DOHH2 (cell line): Measurements from ENCODE around the gene SLC5A11.

Source experiments
- EZH2phosphoT487 ChIP-seq: fragments of 200-600 bp; sonication (generic); IDR thresholded peaks from 2 replicates; pipeline ENCODE4 v1.6.1; 2017; ENCODE audit warnings: borderline replicate concordance, mild to moderate bottlenecking, antibody characterized with exemption, low read length, moderate library complexity, mixed read lengths
- TF ChIP-seq, protein P1 (sequence below): fragments of 200-600 bp; sonication (generic); IDR thresholded peaks from one replicate; pipeline ENCODE4 v1.5.1; 2014; ENCODE audit warnings: antibody characterized with exemption, mild to moderate bottlenecking, low read depth, low read length; ENCODE audit not compliant: poor library complexity, severe bottlenecking

DNA sequence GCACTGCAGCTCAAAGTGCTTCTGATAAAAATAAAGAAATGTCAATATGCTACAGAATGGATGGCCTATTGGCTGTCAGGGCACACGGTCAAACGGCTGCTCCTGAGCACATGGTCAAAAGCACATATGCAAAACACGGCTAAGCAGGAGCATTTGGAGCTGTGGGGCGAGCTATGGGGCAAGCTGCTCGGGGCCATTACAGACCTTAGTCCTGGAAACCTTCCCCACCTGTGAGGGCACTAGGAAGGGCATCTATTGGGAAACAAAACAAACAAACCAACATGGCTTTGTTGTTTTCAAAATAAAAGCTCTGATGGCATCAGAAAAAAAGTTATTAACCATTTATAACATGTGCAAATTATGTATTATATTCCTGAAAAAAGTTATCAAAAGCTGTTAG lies 83.6 kb downstream of the SLC5A11 start:
- TF ChIP-seq, protein P1, sequence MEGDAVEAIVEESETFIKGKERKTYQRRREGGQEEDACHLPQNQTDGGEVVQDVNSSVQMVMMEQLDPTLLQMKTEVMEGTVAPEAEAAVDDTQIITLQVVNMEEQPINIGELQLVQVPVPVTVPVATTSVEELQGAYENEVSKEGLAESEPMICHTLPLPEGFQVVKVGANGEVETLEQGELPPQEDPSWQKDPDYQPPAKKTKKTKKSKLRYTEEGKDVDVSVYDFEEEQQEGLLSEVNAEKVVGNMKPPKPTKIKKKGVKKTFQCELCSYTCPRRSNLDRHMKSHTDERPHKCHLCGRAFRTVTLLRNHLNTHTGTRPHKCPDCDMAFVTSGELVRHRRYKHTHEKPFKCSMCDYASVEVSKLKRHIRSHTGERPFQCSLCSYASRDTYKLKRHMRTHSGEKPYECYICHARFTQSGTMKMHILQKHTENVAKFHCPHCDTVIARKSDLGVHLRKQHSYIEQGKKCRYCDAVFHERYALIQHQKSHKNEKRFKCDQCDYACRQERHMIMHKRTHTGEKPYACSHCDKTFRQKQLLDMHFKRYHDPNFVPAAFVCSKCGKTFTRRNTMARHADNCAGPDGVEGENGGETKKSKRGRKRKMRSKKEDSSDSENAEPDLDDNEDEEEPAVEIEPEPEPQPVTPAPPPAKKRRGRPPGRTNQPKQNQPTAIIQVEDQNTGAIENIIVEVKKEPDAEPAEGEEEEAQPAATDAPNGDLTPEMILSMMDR = no peak
- TF ChIP-seq EZH2phosphoT487 = no peak
